Stimulated activated CD8-positive, alpha-beta memory T cell treated with anti-CD3 and anti-CD28 coated beads, Interleukin-12 subunit alpha, Interleukin-12 subunit beta, amount 100 ng/mL, for 1 hour (primary cell): Measurements from ENCODE around the gene KCNJ14.

Experiments used
- DNase-seq: peaks from one replicate; pipeline ENCODE4 v3.0.0-alpha.2; 2020; ENCODE audit warnings: low read depth

KCNJ14 gene

GRCh38 chr19:48508729-48509411 is 53.5 kb downstream of the KCNJ14 start:
- no peak for DNase-seq

- DNase-seq: no peak
Observed at GRCh38 chr19:48509467-48510194, 54.3 kb downstream of the KCNJ14 start.

- DNase-seq: peak; percentile 64
Observed at GRCh38 chr19:48510421-48511268, 55.3 kb downstream of the KCNJ14 start.

GRCh38 chr19:48511321-48511731 is 56.0 kb downstream of the KCNJ14 start:
- no peak for DNase-seq

- DNase-seq: peak; percentile 71
Observed at GRCh38 chr19:48511800-48512503, 56.6 kb downstream of the KCNJ14 start, which contains the start of gene LMTK3. LMTK3 (minus strand) TSS chr19:48511835; CDS start chr19:48511576, 259 bp downstream.

GRCh38 chr19:48512504-48513288 is 57.3 kb downstream of the KCNJ14 start:
- no peak for DNase-seq

- peak; percentile 57 for DNase-seq
Observed at GRCh38 chr19:48513289-48514122, 58.1 kb downstream of the KCNJ14 start.

GRCh38 chr19:48514123-48514458 is 58.7 kb downstream of the KCNJ14 start:
- DNase-seq: no peak

GRCh38 chr19:48516536-48516935 is 61.2 kb downstream of the KCNJ14 start:
- DNase-seq: no peak
